ENCODE measurements around the gene SQSTM1. TPM values are rescaled to one million over a fixed set of nuclear protein-coding genes. Genes with fewer than 3 reads are reported as not detected.

SQSTM1 gene
- polyA plus RNA-seq, 1 of the 3 experiments (the other 2 are of a cell fraction) = 181 TPM

DNA sequence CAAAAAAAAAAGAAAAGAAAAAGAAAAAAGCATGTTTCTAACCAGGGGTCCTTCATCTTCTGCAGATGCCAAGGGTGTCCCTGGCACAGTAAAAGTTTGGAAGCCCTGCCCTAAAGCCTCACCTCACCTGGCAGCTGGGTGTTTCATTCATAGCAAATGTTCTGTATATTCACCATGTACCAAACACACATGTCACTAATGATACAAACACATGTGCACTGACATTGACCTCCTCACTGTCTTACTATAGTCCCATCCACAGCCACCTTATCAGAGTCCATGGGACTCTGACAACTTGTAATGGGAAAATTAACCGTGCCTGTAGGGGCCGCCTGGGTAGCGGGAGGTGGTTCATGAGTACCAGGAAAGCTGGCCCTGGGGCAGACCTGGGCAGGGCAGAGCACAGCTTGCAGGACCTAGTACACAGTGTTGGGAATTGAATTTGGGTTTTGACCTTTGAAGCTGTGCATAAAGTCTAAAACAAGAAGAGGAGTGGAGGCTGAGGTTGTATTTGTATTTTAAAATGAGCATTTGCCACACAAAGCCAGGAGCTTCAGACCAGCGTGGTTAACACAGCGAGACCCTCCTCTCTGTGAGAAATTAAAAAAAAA, 7.6 kb upstream of the SQSTM1 start:
- TF ChIP-seq, protein P1, sequence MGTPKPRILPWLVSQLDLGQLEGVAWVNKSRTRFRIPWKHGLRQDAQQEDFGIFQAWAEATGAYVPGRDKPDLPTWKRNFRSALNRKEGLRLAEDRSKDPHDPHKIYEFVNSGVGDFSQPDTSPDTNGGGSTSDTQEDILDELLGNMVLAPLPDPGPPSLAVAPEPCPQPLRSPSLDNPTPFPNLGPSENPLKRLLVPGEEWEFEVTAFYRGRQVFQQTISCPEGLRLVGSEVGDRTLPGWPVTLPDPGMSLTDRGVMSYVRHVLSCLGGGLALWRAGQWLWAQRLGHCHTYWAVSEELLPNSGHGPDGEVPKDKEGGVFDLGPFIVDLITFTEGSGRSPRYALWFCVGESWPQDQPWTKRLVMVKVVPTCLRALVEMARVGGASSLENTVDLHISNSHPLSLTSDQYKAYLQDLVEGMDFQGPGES (IDR thresholded peaks at IDR 0.05; ENCODE audit: low read depth, low read length) = no peak
- TF ChIP-seq CHD2 (IDR thresholded peaks at IDR 0.05; ENCODE audit: low read length, partially characterized antibody) (no peak), EP300 (IDR thresholded peaks at IDR 0.05; ENCODE audit: borderline replicate concordance in 1 of 2, low read depth in 1 of 2, low read length in 1 of 2) (no peak), POLR2AphosphoS5 (IDR thresholded peaks at IDR 0.05; ENCODE audit: low read depth, low read length) (no peak), RFX5 (IDR thresholded peaks at IDR 0.05; ENCODE audit: low read length) (no peak), ELF1 (IDR thresholded peaks at IDR 0.05) (no peak), MEF2A (IDR thresholded peaks at IDR 0.05; ENCODE audit: borderline replicate concordance, low read depth) (no peak), GABPA (IDR thresholded peaks at IDR 0.05; ENCODE audit: low read depth) (no peak), TEAD4 (IDR thresholded peaks at IDR 0.05; ENCODE audit: borderline replicate concordance, insufficient read depth) (no peak), TCF12 (IDR thresholded peaks at IDR 0.05) (no peak), SMC3 (IDR thresholded peaks at IDR 0.05; ENCODE audit: low read depth, low read length) (no peak), NRF1 (IDR thresholded peaks at IDR 0.05; ENCODE audit: low read depth, low read length) (no peak), NFIC (IDR thresholded peaks at IDR 0.05; ENCODE audit: borderline replicate concordance) (no peak), YY1 (IDR thresholded peaks at IDR 0.05; ENCODE audit: low read depth) (no peak), FOSL2 (IDR thresholded peaks at IDR 0.05; ENCODE audit: borderline replicate concordance, low read depth) (no peak), FOXJ3 (CRISPR knock-in tag; IDR thresholded peaks at IDR 0.05) (no peak)
- TF ChIP-seq, protein P2, sequence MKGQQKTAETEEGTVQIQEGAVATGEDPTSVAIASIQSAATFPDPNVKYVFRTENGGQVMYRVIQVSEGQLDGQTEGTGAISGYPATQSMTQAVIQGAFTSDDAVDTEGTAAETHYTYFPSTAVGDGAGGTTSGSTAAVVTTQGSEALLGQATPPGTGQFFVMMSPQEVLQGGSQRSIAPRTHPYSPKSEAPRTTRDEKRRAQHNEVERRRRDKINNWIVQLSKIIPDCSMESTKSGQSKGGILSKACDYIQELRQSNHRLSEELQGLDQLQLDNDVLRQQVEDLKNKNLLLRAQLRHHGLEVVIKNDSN (IDR thresholded peaks at IDR 0.05; ENCODE audit: borderline replicate concordance, low read depth) = no peak
- TF ChIP-seq, protein P3, sequence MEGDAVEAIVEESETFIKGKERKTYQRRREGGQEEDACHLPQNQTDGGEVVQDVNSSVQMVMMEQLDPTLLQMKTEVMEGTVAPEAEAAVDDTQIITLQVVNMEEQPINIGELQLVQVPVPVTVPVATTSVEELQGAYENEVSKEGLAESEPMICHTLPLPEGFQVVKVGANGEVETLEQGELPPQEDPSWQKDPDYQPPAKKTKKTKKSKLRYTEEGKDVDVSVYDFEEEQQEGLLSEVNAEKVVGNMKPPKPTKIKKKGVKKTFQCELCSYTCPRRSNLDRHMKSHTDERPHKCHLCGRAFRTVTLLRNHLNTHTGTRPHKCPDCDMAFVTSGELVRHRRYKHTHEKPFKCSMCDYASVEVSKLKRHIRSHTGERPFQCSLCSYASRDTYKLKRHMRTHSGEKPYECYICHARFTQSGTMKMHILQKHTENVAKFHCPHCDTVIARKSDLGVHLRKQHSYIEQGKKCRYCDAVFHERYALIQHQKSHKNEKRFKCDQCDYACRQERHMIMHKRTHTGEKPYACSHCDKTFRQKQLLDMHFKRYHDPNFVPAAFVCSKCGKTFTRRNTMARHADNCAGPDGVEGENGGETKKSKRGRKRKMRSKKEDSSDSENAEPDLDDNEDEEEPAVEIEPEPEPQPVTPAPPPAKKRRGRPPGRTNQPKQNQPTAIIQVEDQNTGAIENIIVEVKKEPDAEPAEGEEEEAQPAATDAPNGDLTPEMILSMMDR (IDR thresholded peaks at IDR 0.05) = no peak
- TF ChIP-seq, protein P4, sequence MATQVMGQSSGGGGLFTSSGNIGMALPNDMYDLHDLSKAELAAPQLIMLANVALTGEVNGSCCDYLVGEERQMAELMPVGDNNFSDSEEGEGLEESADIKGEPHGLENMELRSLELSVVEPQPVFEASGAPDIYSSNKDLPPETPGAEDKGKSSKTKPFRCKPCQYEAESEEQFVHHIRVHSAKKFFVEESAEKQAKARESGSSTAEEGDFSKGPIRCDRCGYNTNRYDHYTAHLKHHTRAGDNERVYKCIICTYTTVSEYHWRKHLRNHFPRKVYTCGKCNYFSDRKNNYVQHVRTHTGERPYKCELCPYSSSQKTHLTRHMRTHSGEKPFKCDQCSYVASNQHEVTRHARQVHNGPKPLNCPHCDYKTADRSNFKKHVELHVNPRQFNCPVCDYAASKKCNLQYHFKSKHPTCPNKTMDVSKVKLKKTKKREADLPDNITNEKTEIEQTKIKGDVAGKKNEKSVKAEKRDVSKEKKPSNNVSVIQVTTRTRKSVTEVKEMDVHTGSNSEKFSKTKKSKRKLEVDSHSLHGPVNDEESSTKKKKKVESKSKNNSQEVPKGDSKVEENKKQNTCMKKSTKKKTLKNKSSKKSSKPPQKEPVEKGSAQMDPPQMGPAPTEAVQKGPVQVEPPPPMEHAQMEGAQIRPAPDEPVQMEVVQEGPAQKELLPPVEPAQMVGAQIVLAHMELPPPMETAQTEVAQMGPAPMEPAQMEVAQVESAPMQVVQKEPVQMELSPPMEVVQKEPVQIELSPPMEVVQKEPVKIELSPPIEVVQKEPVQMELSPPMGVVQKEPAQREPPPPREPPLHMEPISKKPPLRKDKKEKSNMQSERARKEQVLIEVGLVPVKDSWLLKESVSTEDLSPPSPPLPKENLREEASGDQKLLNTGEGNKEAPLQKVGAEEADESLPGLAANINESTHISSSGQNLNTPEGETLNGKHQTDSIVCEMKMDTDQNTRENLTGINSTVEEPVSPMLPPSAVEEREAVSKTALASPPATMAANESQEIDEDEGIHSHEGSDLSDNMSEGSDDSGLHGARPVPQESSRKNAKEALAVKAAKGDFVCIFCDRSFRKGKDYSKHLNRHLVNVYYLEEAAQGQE (IDR thresholded peaks at IDR 0.05; ENCODE audit: low read depth, low read length) = no peak
- no peak for DNase-seq
- no peak overlapping the region for H3K4me2 ChIP-seq

More for the DNA sequence above, 7.6 kb upstream of the SQSTM1 start:
- no peaks in the 10 kb centered on the region for H3K9me2 ChIP-seq
- H3K36me3 ChIP-seq (replicated peaks in 1 of 2; ENCODE audit: control insufficient read depth in 1 of 2, insufficient read depth in 2 of 2, low read length in 1 of 2) = peaks cover 9 to 15% of the 10 kb centered on the region in 2 experiments
- no peaks in the 10 kb centered on the region for H3K27me3 ChIP-seq (ENCODE audit: insufficient read depth)
- WGBS (ENCODE audit: low lambda C conversion rate) = 97% methylated on average over 5 of the region's 5 CpGs
- H3F3A ChIP-seq (replicated peaks; ENCODE audit: insufficient read depth) = peaks cover 11% of the 10 kb centered on the region
- CTCF ChIA-PET = interaction anchor here (1.0 kb wide), 1 partner anchor 50 kb away, joined by 5 read pairs; no protein-coding TSS in a partner anchor
- POLR2A ChIA-PET = no interaction called here
- H2AFZ ChIP-seq (ENCODE audit: low read depth) = no peak overlapping the region
- H3K79me2 ChIP-seq (ENCODE audit: insufficient read depth) = peaks cover 22% of the 10 kb centered on the region
- no peak overlapping the region for H3K4me3 ChIP-seq (ENCODE audit: low read depth in 2 of 2, low read length in 1 of 2)
- no peak overlapping the region for H3K27ac ChIP-seq (ENCODE audit: low read depth in 2 of 2, low read length in 1 of 2)
- H3K9ac ChIP-seq = no peak overlapping the region
- no peaks in the 10 kb centered on the region for H4K20me1 ChIP-seq (ENCODE audit: insufficient read depth)
- peaks cover 0 to 2% of the 10 kb centered on the region in 2 experiments; a peak in 1 of 4 replicates for H3K4me1 ChIP-seq (ENCODE audit: control insufficient read depth in 1 of 2, insufficient read depth in 2 of 2, low read depth in 1 of 2, low read length in 1 of 2)
- H3K9me3 ChIP-seq = no peaks in the 10 kb centered on the region

All from SK-N-SH (cell line).